HG03521 (cell line): ENCODE results near the gene CDYL.

Experiments
- ATAC-seq: cut with Tn5 transposase; IDR thresholded peaks from one replicate; pipeline ENCODE4 v1.9.1; 2021; ENCODE audit warnings: mild to moderate bottlenecking, moderate library complexity; ENCODE audit not compliant: unreplicated experiment

CDYL gene

DNA sequence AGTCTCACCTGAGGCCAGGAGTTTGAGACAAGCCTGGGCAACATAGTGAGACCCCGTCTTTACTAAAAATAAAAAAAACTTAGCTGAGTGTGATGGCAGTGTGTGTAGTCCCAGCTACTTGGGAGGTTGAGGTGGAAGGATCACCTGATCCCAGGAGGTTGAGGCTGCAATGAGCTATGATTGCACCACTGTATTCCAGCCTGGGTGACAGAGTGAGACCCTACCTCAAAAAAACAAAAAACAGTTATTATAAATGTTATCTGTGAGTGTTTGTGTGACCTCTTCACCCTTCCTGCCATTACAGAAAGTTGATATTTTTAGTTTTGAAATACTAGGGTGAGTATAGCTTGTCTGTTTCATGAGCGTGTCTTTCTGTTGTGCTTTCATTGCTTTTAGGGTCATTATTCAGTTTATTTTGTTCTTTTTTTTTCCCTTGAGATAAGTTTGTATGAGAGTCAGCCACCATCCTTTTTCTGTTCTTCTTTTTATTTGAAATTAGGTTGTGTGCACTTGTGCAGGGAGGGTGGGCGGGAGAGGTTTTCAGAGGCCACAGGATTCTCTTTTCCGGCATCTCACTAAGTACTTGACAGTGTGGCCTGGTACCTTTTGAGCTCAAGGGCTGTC is 26.2 kb downstream of the CDYL start:
- peak; percentile 58 for ATAC-seq

DNA sequence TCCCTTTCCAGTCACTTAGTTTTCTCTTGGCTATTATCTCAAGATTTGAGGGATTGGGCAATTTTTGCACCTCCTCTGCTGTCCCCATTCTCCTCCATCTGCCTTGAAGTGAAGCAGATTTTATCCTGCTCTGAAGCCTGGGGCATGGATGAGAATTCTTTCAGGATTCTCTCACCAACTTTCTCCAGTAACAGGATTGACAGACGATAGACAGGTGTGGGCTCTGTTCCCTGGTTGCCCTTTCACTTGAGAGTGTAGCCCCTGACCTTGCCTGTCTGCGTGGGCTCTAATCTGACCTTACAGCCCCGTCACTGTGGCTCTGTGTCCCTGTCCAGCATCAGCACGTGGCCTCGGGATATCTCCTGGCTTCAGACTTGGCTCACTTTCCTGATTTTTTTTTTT is 27.1 kb downstream of the CDYL start:
- no peak for ATAC-seq

DNA sequence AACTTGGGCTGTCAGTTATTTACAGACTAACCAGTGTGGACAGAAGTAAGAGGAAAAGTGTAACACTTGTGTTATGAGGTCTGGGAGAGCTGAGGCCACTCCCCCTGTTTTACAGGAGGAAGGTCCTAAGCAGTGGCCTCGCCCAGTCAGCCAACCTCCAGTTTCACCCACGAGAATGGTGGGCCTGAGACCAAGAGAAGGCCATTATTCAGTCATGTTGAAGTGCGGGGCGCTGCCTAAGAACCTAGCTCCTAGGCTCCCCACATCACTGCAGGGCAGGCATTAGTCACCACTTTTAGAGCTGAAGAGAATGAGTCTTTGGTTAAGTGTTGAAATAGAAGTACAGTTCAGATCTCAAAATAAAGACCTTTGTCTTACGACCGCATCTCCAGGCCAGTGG is 27.9 kb downstream of the CDYL start:
- no peak for ATAC-seq

GRCh38 chr6:4805553-4806336 is 29.5 kb downstream of the CDYL start:
- no peak for ATAC-seq

DNA sequence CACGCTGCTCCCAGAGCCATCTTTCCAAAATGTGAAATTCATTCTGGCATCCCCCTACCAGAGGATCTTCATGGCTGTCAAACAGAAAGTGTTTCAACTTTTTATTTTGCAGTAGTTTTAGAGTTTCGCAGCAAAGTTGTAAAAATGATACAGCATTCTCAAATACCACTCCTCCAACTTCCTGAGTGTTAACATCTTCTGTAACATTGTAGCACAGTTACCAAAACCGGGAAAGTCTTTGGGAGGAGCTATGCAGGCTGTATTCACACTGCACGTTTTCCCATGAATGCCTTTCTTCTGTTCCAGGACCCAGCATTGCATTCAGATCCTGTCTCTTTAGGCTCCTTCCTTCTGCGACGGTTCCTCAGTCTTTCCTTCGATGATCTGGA is 30.1 kb downstream of the CDYL start:
- no peak for ATAC-seq

- ATAC-seq: no peak
Measured at GRCh38 chr6:4806791-4807190, 30.6 kb downstream of the CDYL start.

- ATAC-seq: no peak
Measured at GRCh38 chr6:4808396-4808795, 32.2 kb downstream of the CDYL start.

DNA sequence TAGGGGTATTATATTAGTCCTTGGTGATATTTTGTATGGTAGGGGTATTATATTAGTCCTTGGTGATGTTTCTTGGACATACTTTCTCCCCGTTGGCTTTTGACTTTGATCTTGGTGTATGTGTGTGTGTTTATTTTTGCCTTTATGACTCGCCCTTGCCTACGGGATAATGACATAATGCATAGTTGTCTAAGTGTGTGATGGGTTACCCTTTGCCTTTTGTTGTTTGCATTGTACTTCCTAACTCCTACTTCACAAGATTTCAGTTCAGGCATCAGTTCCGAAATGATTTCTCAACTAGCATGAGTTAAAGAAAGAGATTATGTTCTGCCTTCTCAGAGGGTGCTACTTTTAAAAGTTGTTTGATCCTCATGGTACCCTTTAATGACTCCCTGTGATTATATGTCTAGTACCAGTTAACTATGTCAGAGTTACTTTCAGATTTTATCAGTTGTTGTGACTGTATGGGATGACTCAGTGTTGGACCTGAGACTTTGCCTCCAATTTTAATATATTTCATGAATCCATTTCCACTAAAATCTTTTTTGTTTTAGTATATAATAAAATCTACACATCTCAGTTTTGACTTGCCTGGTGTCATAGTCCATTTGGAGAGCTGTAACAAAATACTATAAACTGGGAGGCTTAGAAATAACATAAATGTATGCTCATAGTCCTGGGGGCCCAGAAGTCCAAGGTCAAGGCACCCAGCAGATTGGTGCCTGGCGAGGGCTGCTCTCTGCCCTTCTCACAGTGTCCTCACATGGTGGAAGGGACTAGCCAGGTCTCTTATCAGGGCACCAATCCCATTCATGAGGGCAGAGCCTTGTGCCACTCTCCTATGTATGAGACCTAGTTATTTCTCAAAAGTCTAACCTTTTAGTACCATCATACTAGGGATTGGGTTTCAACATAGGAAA is 34.1 kb downstream of the CDYL start:
- no peak for ATAC-seq

DNA sequence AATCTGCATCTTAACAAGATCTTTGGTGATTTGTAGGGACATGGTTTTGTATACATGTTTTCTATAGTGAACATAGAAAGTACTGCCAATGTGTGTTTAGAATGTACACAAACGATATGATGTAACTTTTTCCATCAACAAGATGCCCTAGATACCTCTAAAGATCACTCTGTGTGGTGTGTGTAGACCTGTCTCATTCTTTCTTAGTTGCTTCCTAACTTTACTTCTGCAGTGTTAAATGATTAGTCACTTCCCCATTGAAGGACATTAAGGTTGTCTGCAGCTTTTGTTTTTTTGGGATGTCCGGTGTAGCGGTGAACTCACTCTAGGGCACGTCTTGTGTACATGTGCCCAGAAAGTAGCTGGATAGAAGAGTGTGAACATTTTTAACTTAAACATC is 35.9 kb downstream of the CDYL start:
- no peak for ATAC-seq

- ATAC-seq: no peak
Measured at GRCh38 chr6:4813055-4813454, 36.9 kb downstream of the CDYL start.

GRCh38 chr6:4814212-4814611 is 38.0 kb downstream of the CDYL start:
- no peak for ATAC-seq

GRCh38 chr6:4814987-4815386 is 38.8 kb downstream of the CDYL start:
- ATAC-seq: no peak

DNA sequence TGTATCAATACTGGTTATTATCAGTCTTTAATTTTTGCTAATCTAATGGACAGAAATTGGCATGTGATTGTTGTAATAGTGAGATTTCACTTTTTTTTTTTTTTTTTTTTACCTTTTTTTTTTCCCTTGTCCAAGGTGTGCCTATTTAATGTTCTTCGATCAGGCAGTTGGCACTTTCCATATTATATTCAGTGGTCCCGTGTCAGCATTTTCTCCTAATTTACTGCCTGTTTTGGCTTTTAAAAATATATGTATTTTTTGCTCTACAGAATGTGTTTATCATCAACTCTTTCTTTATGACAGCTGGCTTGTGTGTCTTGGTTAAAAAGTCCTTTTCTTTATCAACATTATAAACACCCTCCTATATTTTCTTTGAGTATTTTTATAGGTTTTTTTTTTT is 39.4 kb downstream of the CDYL start:
- ATAC-seq: no peak

DNA sequence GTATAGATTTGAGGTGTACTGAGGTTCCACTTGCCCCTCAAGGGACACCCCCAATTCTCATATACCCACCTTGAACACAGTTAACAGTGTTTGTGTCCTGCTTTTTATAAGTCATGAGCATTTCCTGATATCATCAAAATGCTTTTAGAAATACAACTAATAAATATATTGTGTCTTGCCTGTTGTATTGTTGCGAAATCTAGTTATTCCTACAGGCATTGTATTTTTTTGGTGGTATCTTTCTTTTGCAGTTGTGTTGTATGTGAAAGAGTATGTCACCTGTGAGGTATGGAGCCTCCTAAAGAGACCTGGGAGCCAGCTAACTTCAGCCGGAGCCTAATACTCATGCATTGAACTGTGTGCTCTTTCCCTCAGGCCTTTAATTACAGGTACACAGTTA is 40.7 kb downstream of the CDYL start:
- ATAC-seq: no peak

DNA sequence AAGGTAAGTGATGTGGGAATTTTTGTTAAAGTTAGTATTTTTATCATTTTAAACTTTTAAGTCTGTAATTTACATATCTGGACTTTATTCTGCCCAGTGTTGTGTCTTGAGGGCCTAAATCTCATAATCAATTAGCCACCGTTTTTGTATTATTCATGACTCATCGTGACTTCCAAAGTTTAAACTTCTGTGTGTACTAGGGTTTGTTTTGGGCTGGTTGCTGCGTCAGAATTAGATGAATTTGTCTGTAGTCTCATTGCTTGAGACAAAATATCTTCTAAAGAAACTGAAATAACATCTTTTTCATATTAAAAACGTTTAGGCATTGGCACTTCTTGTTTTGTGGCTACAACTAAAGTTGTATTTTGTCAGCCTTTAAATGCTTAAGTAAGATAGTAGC is 41.3 kb downstream of the CDYL start:
- no peak for ATAC-seq

GRCh38 chr6:4818272-4818938 is 42.2 kb downstream of the CDYL start:
- ATAC-seq: no peak

DNA sequence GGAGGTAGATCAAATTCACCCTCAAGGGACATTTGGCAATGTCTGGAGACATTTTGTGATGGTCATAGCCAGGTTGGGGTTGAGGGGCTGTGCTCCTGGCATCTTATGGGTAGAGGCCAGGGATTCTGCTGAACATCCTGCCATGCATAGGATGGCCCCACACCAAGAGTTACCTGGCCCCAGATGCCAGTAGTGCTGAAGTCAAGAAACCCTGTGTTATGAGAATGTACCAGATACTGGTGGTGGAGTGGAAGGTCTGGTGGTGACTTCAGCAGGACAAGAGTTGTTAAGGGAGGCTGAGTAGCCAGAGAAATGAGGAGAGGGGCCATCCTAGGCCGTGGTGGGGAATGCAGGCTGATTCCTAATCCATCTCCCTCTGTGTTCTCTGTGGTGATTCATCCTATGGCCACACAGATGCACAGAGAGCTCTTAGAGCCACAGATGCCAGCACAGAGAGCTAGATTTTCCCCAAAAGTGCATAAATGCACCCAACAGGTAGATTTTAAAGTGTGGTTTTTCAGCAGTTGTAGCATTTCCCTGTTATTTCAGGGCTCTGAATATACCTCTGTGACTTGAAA is 43.6 kb downstream of the CDYL start:
- no peak for ATAC-seq

DNA sequence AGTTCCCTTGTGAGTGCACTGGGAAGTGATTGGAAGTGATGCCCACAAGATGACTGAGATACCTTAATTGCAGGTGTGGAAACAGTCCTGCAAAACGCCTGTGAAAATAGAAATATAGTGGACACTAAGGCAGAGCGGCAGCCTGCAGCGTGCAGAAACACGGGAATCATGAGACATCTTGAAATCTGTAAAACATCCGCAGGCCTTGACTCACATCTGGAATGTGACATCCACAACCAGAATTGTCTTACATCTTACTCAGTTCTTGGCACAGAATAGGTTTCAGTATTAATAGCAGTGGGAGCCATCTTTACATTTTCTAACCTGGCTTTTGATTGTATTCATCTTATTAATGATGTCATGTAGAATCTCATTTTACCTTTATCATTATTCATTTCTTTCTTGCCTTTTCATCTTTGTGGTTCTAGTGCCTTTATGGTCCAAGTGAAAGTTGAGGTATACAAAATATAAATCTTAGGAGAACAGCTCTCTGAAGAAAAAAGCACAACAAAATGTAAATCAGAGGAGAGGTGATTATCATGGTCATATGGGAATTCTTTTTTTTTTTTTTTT is 44.6 kb downstream of the CDYL start:
- no peak for ATAC-seq

- ATAC-seq: no peak
Measured at GRCh38 chr6:4822476-4822875, 46.3 kb downstream of the CDYL start.

DNA sequence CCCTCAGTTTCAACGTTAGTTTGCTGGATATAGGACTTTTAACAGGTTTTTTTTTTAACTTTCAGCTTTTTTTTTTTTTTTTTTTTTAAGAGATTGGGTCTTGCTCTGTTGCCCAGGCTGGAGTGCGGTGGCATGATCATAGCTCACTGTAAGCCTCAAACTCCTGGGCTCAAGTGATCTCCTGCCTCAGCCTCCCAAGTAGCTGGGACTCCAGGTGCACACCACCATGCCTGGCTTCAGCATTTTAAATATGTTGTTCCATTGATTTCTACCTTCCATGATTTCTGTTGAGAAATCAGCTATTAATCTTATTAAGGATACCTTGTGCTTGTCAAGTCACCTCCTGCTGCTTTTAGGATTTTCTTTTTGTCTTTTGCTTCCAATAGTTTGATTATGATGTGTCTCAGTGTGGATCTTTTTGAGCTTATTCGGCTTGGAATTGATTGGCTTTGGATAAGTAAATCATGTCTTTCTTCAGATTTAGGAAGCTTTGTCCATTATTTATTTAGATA is 52.0 kb downstream of the CDYL start:
- ATAC-seq: no peak
